ENCODE results near the gene BCL11B.

BCL11B gene

DNA sequence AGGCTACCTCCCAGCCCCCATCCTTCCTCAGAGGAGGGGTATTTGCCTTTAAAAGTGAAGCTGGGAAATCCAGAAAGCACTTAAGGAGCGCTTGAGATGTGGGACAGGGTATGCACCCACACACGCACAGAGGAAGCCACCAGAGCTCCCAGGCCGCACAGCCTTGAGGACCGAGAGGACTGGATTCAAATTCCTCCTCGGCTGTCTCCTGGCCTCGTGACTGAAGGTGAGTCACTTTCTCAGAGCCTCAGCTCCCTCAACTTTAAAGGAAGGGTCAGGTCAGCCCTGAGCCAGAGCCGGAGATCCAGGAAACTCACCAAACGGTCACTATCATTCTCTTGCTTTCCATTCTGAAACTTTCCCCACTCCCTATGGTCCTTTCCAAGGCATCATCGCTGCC, 37.6 kb downstream of the BCL11B start:
- no peak for DNase-seq (ENCODE audit: low read depth)
- H3K4me3 ChIP-seq (replicated peaks; ENCODE audit: low read depth, low read length): no peak overlapping the region
- TF ChIP-seq, protein P1, sequence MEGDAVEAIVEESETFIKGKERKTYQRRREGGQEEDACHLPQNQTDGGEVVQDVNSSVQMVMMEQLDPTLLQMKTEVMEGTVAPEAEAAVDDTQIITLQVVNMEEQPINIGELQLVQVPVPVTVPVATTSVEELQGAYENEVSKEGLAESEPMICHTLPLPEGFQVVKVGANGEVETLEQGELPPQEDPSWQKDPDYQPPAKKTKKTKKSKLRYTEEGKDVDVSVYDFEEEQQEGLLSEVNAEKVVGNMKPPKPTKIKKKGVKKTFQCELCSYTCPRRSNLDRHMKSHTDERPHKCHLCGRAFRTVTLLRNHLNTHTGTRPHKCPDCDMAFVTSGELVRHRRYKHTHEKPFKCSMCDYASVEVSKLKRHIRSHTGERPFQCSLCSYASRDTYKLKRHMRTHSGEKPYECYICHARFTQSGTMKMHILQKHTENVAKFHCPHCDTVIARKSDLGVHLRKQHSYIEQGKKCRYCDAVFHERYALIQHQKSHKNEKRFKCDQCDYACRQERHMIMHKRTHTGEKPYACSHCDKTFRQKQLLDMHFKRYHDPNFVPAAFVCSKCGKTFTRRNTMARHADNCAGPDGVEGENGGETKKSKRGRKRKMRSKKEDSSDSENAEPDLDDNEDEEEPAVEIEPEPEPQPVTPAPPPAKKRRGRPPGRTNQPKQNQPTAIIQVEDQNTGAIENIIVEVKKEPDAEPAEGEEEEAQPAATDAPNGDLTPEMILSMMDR (IDR thresholded peaks at IDR 0.05; ENCODE audit: low read length, missing control alignments): no peak

- TF ChIP-seq, protein P1 (IDR thresholded peaks at IDR 0.05; ENCODE audit: low read length, missing control alignments): no peak
- no peak overlapping the region for H3K4me3 ChIP-seq (replicated peaks; ENCODE audit: low read depth, low read length)
- DNase-seq (ENCODE audit: low read depth): no peak
Observed at GRCh38 chr14:99233222-99234035, 38.6 kb downstream of the BCL11B start.

DNA sequence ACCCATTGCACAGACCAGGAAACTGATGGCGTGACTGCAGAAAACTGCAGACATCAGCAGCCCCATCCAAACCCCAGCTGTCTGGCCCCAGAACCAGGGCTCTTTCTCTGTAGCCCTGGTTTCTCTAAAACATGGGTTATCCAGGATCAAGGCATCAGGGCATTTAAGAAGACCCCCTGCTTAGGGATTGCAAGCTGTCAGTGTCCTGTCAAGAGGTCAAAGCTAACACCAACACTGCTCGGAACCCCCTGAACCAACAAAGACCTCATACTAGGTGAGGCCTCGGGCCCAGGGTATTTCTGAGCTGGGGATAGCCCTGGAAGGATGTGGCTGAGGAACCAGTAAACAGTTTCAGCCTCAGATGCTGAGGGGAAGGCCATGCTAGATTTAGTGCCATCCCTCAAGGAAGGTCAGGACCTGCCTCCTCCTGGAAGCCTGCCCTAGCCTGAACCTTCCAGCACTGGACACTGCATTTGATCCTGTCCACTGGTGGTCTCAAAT, 39.2 kb downstream of the BCL11B start:
- TF ChIP-seq, protein P1 (IDR thresholded peaks at IDR 0.05; ENCODE audit: low read length, missing control alignments): no peak
- no peak overlapping the region for H3K4me3 ChIP-seq (replicated peaks; ENCODE audit: low read depth, low read length)
- DNase-seq (ENCODE audit: low read depth): no peak

DNA sequence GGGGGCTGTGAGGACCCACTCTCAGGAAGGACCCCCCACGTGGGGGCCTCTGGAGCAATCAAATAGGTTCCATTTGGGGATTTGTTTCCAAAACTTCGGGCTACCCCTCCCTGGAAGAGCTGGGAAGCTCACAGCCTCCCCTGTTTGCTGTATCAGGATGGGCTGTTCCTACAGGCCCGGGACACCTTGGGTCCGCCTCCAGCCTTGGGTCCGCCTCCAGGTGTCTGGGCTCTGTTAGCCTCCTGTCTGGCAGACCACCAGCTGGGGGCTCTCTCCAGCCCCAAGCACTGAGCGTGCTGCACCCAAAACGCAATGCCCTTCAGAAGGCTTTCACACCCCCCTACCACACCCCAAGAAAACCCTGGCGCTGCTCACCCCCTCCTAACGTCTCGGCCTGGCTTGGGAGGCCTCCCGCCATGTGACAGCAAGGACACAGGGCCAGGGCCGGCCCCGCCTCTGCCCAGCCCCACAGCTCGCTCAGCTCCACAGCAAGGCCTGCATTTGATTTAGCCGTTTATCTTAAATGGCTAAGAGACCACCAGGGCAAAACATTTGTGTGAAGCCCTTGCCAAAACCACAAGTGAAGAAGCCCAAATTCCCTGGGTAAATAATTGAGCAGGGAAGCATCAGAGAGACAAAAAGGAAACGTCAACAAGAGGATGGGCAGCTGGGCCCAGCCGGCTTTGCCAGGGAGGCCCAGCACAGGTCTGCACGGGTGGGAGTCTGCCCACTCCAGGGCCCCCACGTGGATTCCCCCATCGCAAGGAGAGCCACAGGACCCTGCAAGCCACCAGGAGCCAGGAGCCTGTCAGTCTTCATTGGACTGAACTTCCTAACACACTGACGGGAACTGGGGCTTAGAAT, 39.9 kb downstream of the BCL11B start:
- DNase-seq (ENCODE audit: low read depth): no peak
- TF ChIP-seq, protein P1 (IDR thresholded peaks at IDR 0.05; ENCODE audit: low read length, missing control alignments): no peak
- no peak overlapping the region for H3K4me3 ChIP-seq (replicated peaks; ENCODE audit: low read depth, low read length)

GRCh38 chr14:99231161-99231849, 40.7 kb downstream of the BCL11B start:
- no peak overlapping the region for H3K4me3 ChIP-seq (replicated peaks; ENCODE audit: low read depth, low read length)
- DNase-seq (ENCODE audit: low read depth): no peak
- TF ChIP-seq, protein P1 (IDR thresholded peaks at IDR 0.05; ENCODE audit: low read length, missing control alignments): no peak

DNA sequence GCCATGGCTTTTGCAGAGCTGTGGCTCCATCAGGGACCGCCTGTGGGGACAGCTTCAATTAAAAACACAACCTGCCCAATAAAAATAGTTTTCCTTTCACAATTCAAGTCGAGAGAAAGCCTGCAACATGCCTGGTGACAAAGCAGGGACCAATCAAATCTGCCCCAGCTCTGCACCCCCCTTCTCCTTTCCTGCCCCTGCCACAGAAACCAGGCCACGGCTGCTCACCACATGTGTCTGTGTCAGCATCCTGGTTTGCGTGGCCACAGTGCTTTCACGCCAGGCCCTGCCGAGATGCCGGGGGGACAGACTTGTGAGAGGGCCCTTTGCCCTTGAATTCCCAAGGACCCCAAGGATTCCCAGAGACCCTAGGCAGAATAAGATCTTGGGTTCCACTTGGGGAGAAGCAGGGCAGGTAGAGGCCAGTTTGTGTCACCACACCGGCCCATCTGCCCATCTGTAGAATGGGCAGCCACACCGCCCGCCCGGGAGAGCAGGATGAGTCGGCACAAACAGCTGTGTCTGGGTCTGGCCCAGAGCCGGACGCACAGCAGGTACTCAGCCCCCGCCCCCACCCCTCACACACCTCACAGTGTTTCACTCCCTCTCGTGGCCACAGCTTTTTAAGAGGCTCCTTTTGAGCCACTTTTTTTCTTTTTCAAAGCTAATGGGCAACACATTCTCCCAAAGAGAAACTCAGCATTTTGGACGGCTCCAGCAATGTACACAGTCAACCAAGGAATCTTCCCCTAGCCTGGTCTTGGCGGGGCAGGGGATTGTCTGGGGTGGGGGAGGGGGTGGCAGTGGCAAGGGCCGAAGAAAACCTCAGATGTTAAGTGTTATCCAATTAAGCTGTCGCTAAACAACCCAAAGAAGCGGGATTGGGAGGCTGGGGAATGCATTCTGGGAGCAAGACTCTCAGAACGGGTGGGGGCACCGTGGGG, 41.5 kb downstream of the BCL11B start:
- TF ChIP-seq, protein P1 (IDR thresholded peaks at IDR 0.05; ENCODE audit: low read length, missing control alignments): no peak
- no peak overlapping the region for H3K4me3 ChIP-seq (replicated peaks; ENCODE audit: low read depth, low read length)
- DNase-seq (ENCODE audit: low read depth): no peak
